HG03280 (cell line): ENCODE measurements around the gene OR2A5.
"Not testable (repeated sequence)": the region's sequence is repeated elsewhere in the genome, so short reads cannot be mapped to it uniquely, and the experiment has no call there.

Source experiments
- ATAC-seq: cut with Tn5 transposase; IDR thresholded peaks from one replicate; pipeline ENCODE4 v1.9.1; 2021; ENCODE audit warnings: mild to moderate bottlenecking, moderate library complexity; ENCODE audit not compliant: unreplicated experiment

The OR2A5 gene

DNA sequence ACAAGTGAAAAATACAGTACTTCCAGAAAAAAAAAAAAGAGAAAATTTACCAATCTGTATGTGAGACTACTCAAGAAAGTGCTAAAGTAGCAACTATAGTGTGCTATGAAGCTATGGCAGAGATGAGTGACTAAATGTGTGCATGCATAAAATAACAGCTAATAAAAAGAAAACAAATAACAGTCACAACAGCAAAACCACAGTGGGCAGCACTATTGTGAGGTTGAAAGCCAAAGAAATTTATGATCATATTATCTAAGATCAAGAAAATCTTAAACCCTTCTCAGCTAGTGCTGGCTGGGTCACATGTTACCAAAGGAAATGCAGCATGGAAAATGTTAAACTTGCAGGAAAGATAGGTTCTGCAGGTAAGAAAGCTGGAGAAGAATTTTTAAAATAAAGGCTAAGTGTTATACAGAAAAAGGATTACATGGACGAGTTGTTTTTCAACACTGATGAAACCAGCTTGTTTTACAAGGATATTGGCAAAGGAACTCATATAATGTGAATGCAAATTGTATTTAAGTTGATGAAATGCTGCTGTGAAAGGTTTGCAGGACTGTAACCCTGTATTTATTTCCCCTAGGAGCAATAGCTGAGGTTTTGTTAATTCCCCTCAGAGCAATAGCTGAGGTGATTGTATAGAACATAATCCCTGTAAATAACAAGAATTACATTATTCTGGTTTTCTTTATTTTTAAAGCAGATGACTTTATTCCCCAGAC, 15.6 kb upstream of the OR2A5 start:
- no peak for ATAC-seq

DNA sequence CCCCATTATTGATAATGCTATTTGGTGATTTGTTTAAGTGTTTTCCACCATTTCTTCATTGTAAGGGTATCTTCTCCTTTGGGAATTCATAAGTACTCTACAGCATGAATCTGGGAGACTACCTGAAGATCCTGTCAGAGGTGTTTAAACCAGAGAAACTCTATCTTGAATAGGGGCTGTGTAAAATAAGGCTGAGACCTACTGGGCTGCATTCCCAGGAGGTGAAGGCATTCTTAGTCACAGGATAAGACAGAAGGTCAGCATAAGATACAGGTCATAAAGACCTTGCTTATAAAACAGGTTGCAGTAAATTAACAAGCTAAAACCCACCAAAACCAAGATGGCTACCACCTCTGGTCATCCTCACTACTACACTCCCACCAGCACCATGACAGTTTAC, 13.4 kb upstream of the OR2A5 start:
- ATAC-seq: no peak

- no peak for ATAC-seq
Measured at GRCh38 chr7:144036302-144036885, 12.4 kb upstream of the OR2A5 start.

GRCh38 chr7:144037414-144038035, 11.2 kb upstream of the OR2A5 start:
- ATAC-seq: no peak

DNA sequence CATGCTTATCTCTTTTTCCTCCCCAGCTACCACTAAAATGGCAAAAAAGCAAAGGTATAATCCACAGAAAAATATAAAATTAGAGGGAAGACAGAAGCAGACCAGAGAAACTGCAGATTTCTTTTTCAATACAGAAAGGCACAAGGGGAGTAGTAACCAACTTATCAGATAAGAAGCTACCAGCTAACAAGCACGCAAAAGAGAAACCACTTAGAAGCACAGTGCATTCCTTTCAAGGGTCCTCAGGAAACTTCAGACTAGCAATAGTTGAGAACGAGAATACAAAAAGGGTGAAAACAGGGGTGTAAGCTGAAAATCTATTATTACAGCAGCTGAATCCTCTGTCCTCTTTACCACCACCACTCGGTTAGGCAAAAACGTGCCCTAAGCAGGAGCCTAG, 9.9 kb upstream of the OR2A5 start:
- no peak for ATAC-seq

- no peak for ATAC-seq
Measured at GRCh38 chr7:144049491-144049890, 743 bp downstream of the OR2A5 start.

GRCh38 chr7:144050093-144050492, 1.3 kb downstream of the OR2A5 start:
- ATAC-seq: no peak

DNA sequence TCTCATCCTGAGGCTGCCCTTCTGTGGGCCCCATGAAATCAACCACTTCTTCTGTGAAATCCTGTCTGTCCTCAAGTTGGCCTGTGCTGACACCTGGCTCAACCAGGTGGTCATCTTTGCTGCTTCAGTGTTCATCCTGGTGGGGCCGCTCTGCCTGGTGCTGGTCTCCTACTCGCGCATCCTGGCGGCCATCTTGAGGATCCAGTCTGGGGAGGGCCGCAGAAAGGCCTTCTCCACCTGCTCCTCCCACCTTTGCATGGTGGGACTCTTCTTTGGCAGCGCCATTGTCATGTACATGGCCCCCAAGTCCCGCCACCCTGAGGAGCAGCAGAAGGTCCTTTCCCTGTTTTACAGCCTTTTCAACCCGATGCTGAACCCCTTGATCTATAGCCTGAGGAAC, 2.1 kb downstream of the OR2A5 start:
- ATAC-seq: not testable (repeated sequence)

- no peak for ATAC-seq
Measured at GRCh38 chr7:144057954-144058353, 9.2 kb downstream of the OR2A5 start.

DNA sequence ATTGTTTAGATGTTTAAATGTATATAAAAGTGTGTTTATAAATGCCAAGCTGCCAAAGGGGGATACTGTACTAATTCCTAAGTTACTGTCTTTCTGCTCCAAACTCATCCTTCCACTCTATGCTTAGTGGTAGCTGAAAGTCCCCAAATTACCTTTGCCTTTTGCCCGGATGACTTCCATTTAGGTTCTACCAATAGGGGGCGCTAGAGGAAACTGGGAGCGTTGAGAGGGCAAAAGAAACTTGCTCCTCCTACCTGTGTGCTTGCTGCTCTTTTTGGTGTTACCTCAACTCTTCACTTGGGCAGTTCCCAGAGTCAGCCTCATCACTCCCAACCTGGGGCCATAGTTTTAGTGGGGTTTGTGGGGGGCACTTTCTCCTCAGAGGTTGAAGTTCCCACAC, 15.0 kb downstream of the OR2A5 start:
- no peak for ATAC-seq

DNA sequence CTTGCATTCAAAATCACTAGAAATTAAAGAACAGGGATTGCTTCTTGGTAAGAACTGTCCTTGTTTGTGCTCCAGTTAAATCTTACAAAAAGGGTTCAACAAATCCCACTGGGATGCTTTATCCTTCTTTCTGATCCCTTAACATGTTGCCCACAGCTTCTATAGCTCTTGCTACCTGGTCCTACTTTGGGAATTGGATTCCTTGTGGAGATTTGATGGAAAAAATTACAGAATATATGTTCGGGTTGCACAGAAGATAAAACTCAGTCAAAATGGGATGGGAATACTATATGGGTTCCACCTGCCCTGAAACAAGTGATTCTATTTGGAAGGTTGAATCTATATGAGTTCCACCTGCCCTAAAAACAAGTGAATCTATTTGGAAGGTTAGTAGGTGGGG, 20.8 kb downstream of the OR2A5 start, which contains the start of gene OR2A25:
OR2A25 (plus strand) TSS at position 301 of the 400 bp plus-strand sequence. CDS start 4,409 bp downstream, outside the sequence.
- ATAC-seq: no peak

DNA sequence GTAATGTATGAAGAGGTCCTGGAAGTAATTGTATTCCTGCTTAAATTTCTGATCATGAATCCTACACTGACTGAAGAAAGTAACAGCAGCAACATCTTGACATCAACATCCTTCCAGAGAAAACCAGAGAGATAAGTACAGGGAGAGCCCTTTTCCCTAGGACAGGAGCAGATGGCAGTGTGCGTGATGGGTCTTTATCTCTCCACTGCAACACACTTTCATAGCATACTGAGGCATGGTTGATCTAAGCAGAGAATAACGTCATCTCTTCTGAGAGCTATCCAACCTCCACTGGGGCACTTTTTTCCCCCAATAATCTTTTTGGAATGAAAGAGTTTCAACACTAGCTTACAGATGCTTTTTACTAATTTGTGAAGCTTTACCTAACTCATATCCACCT, 21.2 kb downstream of the OR2A5 start:
- no peak for ATAC-seq

GRCh38 chr7:144074374-144074773, 25.6 kb downstream of the OR2A5 start:
- ATAC-seq: no peak

DNA sequence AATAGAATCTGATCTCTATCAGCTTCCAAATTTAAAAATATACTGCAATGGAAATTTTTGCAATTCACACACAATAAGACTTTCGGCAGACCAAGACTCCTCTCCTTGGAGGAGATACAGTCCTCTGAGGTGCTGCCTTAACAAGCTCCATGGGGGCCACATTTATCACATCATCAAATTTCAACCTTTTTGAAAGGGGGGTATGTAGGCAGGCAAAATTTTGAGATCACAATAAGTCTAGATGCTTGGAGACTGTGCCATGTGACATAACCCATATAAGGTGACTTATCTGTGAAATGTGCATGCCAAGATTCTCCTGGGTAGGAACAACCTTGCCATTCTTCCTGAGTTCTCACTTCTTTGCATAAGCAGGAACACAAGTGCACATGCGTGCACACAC, 37.2 kb downstream of the OR2A5 start, which contains the start of gene OR2A12:
OR2A12 (plus strand) TSS at position 301 of the 400 bp plus-strand sequence. CDS start 8,830 bp downstream, outside the sequence.
- no peak for ATAC-seq

DNA sequence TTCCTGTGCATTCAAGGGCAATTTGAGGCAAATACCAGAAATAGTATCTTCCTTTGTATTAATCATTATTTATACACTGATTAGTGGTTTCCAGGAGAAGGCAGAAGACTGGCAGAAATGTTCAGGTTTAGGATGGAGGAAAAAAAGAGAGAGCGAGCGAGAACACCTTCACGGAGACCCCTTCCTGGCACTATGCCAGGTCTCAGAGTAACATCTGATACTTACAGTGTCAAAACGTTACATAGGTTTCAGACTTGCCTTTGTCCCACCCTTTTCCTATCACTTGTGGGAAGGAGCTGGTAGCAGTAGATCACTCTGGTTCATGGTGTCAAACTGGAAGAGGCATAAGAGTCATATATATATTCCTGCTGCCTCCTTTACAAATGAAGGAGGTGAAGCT, 38.0 kb downstream of the OR2A5 start:
- ATAC-seq: no peak

DNA sequence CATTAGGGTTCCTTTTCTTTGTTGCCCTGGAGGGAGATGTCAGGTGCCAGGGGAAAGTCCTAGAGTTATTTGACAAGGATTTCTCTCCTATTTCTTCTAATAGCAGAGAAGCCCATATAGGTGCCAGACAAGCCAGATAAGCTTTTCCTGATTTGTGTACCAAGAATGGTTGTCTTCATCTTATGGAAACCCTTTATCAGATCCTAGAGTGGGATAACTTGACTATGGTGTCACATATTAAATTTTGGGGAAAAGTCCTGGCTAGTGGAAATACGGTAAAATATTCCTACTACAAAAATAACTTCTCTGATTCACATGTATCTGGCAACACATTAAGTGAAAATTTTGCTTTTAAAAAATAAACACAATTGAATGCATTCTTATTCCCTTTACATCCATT, 38.5 kb downstream of the OR2A5 start:
- no peak for ATAC-seq

- no peak for ATAC-seq
Measured at GRCh38 chr7:144090667-144091066, 41.9 kb downstream of the OR2A5 start.

- no peak for ATAC-seq
Measured at GRCh38 chr7:144098776-144099175, 50.0 kb downstream of the OR2A5 start.

GRCh38 chr7:144100607-144101006, 51.9 kb downstream of the OR2A5 start:
- ATAC-seq: no peak

DNA sequence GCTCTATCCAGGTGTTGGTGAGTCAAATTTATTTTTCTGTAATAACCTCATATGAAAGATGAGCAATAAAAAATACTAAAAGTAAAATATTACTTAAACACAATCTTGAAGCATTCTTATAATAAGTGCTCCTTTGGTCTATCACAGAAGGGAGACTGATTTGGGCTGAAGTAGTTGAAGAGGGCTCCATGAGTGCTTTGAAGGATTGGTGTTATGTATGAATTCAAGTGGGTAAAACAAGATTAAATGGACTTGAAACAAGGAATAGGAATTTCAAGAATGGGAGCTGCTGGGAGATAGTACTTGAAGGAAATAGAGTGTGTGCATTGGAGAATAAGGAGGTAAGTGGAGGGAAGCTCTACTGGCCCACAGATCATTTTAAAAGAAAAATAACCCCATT, 53.3 kb downstream of the OR2A5 start:
- ATAC-seq: no peak

GRCh38 chr7:144105211-144105610, 56.5 kb downstream of the OR2A5 start:
- ATAC-seq: no peak
